Mucosa of gallbladder (tissue), 1 donor: Measurements from ENCODE around the gene TMEM200A. TPM values are rescaled to one million over a fixed set of nuclear protein-coding genes. Genes with fewer than 3 reads are reported as not detected.
"Not testable (repeated sequence)": the region's sequence is repeated elsewhere in the genome, so short reads cannot be mapped to it uniquely, and the experiment has no call there.

ENCODE experiments used
- DNase-seq: peaks from one replicate; pipeline ENCODE4 v3.0.0-alpha.2; 2020; ENCODE audit warnings: low spot score
- total RNA-seq: library from RNA; stranded (reverse); gene quantifications from one replicate; pipeline ENCODE4 v1.2.1, GENCODE V29; 2021
- donor health status: DM: no; HTN: no; CAD: no.

The TMEM200A gene
- 1.9 TPM for total RNA-seq

DNA sequence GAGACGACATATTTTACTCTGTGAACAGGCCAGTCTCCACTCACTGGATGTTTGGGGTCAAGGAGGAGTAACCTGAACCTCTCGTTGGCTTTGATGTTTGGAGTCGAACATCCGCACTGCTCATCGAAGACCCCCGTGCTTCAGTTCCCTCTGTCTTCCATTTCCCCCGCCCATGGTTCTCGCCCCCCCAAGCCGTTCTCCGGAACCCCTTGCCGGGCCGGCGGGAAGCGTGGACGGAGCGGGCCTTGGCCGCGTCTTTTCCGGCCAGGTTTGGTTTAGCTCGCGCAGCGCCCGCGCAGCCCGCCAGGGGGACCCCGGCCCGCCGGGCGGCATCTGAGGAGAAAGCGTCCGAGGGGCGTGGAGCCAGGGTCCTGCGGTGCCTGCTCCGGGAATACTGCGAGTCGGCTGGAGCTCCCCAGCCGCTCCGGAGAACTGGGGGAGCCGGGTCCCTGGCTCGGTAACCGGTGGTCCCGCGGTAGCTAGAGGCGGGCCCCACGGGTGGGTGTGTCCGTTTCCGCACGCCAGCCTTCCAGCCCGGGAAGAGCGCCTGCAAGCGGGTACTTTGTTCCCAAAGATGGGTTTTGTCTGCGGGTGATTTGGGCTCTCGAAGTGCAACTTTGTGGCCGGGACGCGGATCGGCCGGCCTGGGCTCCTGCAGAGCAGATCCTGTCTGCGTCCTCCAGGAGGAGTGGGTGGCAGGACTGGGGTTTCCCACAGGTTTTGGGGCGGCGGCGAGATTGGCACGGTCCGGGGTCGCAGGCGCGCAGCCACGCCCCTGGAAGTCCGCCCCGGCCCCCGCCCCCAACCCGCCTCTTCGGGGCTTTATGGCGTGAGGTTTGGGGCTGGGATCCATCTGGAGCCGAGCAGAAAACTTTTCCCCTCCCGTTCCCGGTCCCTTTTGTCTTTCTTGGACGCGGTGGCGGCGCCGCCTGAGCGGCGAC lies at the start of gene TMEM200A:
TSS of gene TMEM200A (plus strand) at position 852 of the 941 bp plus-strand sequence. CDS start 74,406 bp downstream, outside the sequence.
- peak; percentile 40 for DNase-seq

DNA sequence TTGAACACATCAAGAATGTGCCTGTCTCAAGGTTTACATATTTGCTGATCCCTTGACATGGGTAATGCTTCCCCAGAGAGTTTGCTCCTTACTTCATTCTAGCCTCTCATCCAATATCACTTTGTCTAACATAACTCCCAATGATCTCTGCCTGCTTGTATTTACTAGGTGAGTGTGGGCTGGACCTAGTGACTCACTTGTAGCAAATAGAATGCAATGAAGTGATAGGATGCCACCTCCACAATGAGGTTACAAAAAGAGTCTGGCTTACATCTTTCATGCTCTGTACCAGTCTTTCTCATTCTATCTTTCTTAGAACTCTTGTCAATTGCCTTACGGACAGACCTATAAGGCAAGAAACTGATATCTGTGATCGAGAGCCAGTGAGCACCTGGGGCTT lies 44.9 kb upstream of the TMEM200A start:
- no peak for DNase-seq

GRCh38 chr6:130322673-130323268 lies 43.0 kb upstream of the TMEM200A start:
- DNase-seq = peak; percentile 58

GRCh38 chr6:130324657-130325056 lies 41.2 kb upstream of the TMEM200A start:
- no peak for DNase-seq

DNA sequence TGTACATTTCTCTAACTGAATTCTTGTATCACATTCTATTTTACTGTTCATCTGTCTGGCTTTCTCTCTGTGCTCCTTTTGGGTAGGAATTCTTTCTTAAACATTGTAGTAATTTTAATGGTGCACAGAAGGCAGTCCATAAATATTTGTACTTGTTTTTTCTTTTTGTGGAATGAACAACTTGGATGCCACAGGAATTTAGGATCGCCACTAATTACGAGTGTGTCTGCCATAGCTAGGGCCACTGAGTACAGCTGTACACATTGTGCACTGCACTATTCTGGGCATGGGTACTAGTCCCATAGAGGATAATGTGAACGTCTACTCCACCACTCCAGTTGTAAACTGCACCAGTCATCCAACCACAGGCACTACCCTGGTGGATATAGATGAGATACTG lies 39.3 kb upstream of the TMEM200A start:
- DNase-seq = no peak

DNA sequence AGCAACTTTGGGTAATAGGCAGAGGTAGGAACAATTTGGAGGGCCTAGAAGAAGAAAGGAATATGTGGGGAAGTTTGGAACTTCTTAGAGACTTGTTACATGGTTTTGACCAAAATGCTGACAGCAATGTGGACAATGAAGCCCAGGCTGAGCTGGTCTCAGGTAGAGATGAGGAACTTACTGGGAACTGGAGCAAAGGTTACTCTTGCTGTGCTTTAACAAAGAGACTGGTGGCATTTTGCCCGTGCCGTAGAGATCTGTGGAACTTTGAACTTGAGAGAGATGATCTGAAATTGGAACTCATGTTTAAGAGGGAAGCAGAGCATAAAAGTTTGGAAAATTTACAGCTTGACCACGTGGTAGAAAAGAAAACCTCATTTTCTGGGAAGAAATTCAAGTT lies 28.3 kb upstream of the TMEM200A start:
- DNase-seq = peak; percentile 74

DNA sequence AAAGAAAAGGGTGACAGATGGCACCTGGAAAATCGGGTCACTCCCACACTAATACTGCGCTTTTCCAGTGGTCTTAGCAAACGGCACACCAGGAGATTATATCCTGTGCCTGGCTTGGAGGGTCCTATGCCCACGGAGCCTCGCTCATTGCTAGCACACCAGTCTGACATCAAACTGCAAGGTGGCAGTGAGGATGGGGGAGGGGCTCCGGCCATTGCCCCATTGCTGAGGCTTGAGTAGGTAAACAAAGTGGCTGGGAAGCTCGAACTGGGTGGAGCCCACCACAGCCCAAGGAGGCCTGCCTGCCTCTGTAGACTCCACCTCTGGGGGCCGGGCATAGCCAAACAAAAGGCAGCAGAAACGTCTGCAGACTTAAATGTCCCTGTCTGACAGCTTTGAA lies 19.5 kb upstream of the TMEM200A start:
- not testable (repeated sequence) for DNase-seq

GRCh38 chr6:130354322-130354721 lies 11.5 kb upstream of the TMEM200A start:
- DNase-seq = no peak

DNA sequence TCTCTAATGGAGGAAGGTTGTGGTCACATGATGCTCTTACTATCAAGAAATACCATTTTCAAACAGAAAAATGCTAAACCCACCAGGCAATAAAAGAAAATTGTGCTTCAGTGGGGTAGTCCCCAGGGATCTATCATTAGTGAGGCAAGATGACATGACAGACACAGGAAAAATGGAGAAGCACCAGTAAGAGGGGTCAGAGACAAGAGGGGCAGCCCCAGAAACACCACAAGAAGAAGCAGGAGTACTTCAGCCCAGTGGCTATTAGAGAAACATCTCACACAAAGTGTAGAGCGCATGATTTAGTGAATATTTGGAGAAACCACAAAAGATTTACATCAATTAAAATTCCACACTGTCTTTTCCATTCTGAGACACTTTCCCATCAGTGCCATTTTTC lies 10.2 kb upstream of the TMEM200A start:
- no peak for DNase-seq

DNA sequence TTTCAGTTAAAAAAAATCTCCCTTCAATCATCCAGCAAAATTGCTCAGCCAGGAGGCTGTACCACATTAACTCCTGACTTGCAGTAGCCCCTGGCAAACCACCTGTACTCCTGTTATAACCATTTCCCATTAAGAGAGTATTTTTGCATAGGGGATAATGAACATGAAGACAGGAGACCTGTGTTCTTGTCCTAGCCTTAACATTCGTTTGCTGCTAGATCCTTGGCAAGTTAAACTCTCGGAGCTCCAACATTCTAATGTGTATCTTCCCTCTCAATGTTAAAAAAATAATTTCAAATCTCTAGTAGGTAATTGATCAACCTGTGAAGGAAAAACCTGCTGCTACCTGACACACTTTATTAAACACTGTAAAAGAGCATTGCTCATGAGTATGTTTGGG lies 8.4 kb upstream of the TMEM200A start:
- DNase-seq = no peak

DNA sequence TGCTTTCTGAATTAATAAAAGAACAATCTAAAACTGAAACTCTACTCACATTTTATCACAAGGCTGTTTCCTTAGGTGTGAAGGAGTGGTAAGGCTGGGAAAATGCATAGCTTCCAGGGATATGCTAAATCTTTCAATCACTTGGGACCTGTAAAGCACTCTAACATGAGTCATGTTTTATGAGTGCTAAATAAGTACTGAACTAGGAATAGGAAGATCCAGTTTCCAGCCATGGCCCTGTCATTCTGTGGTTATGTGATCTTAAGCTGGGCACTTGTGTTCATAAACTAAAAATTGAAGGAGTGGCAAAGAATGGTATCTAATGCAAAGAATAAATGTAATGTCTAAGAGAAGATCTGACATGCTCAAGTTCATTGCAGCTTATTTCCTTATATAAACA lies 6.1 kb upstream of the TMEM200A start:
- no peak for DNase-seq

- DNase-seq = no peak
Observed at GRCh38 chr6:130362128-130362527, 3.7 kb upstream of the TMEM200A start.

DNA sequence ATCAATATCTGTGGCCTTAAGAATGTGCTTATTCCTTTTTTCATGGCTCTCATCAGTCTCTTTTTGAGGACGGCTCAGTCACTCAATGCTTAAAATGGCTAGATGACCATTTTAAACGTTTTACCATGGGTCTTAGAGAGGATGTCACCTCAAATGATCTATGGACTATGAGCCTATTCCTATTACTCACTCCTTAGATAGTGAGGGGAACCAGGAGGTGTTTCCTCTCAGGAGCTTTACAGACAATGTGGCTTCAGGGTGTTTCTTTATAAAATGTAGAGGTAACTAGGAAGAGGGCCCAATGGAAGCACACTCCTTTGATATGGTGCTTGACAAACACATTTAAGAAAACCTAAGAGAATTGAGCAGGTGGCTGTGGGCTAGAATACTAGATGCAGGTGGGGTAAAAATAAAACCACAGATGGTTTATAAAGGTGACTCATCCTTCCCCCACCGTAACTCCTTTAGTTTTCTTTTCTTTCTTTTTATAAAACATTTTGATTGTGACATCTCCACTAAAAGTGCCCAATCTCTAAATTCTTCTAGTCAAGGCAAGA lies 1.5 kb upstream of the TMEM200A start:
- DNase-seq = no peak

- DNase-seq = peak; percentile 13
Observed at GRCh38 chr6:130366107-130367005, 539 bp downstream of the TMEM200A start.

DNA sequence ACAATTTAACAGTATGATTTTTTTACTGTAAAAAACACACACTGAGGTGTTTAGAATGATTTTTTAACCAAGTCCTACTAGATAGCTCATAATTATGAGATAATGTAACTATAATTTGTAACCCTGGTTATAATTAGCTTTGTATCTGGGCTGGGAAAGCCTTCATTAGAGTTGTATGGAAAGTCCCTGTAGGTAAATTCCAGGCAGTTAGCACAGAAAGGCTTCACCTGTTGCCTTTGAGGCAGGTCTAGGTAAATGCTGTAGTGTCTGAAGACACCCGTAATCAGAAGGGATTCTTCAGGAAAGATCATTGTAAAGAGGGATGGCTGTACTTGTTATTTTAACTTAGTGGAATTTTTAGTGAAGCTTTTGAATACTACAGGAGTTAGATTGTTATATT lies 1.9 kb downstream of the TMEM200A start:
- DNase-seq = no peak

DNA sequence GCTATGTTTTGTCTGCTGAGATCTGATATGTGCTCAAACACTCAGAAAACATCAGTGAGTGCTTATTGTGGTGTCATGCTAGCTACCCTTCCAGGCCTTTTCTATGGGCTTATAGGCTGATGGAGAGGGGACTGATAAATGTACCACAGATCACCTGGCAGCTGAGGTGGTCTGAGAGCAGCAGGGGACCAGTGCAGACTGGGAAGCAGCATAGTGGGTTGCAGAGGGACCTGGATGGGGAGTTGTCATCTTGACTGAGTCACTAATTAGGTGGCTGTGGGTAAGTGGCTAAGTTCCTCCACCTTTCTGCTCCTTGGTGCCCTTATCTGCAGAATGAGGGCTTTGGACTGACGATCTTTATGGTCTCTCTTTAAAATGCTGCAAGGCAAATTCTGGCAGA lies 2.8 kb downstream of the TMEM200A start:
- no peak for DNase-seq

GRCh38 chr6:130369831-130370230 lies 4.0 kb downstream of the TMEM200A start:
- DNase-seq = no peak

DNA sequence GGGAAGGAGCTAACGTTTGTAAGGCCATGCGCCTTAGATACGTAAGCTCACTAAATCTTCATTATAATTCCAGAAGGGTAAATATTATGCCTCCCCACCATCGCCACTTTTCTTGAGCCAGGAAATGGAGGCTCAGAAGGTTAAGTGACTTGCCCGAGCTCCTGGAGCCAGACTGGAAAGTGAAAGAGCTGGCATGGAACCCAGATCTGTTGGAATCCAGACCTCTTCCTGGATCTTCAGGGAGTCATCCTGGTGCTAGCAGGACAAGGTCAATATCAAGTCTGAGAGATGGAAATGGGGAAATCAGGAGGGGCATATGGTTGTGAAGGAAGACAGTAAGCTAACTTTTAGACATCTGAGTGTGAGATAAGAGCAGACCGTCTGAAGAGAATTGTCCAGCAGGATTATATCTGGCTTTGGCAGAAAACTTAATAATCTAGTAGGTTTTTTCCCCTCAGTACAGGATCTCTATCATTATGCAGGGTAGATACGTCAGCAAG lies 6.2 kb downstream of the TMEM200A start:
- no peak for DNase-seq

GRCh38 chr6:130372786-130373185 lies 7.0 kb downstream of the TMEM200A start:
- no peak for DNase-seq

DNA sequence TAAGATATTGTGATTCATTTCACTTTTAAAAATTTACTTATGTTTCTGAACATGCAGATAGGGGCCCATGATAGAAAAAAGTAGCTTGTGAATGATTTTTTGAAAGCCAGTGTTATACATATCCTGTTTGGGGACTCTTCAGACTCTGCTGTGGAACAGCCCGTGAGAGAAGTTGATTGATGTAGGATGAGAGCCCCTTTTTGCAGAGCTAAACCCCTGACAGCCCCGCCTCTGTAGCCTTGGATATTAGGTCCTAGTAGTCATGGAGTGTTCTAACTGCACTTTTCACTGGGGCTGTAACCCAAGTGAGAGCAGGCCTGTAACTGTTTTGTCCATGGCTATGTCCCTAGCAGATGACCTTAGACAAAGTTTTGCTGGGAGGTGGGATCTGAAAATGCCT lies 8.2 kb downstream of the TMEM200A start:
- DNase-seq = no peak

DNA sequence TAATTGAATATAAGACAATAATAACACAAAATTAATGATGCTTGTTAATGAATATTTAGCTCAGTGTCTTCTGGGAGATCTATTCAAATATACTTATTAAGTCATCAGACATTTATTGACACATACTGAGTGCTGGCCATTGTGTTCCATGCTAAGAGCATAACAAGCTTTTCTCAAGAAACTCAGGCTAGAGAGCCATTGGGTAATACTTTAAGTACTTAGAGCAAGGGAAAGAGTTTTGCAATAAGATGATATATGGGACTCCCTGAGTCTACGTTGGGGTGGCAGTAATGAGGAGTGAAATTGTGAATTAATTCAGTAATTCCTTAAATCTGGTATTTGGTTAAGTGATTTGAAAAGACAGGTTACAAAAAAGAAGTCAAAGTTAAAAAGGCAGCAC lies 11.1 kb downstream of the TMEM200A start:
- DNase-seq = no peak

DNA sequence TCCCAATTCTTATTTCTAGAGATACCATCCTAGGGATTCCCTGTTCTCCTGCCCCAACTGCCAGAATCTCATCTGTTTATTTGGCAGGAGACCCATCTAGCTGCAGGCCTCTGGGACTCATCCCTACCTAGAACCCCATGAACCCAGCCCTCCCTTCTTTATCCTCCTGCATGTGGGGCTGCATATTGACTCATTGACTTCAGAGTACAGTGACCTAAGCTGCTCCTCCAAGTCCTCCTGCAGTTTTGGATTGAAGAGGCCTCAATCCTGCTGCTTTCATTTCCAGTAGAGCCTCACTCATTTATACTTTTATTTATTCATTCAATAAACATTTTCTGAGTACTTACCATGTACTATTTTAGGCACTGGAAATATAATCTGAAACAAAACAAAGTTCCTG lies 11.6 kb downstream of the TMEM200A start:
- DNase-seq = no peak
